GM12872 (cell line): ENCODE results near the gene RAB3B.

Source experiments
- CTCF ChIP-seq: IDR thresholded peaks from 3 replicates; pipeline ENCODE4 v1.5.1; 2011; ENCODE audit warnings: low read depth, mild to moderate bottlenecking, low read length, moderate library complexity; ENCODE audit not compliant: insufficient read depth

RAB3B gene

GRCh38 chr1:51956528-51957509, 33.7 kb downstream of the RAB3B start:
- TF ChIP-seq CTCF = no peak

GRCh38 chr1:51955797-51956527, 34.5 kb downstream of the RAB3B start:
- no peak for TF ChIP-seq CTCF

GRCh38 chr1:51954783-51955182, 35.7 kb downstream of the RAB3B start:
- TF ChIP-seq CTCF = no peak

- TF ChIP-seq CTCF = no peak
These were observed 37.4 kb downstream of the RAB3B start for GRCh38 chr1:51953079-51953478.

- TF ChIP-seq CTCF = no peak
These were observed 37.9 kb downstream of the RAB3B start for GRCh38 chr1:51952638-51953037.

- TF ChIP-seq CTCF = no peak
These were observed 39.8 kb downstream of the RAB3B start for GRCh38 chr1:51950701-51951100.

GRCh38 chr1:51949014-51949702, 41.3 kb downstream of the RAB3B start:
- no peak for TF ChIP-seq CTCF
